Stomach (tissue), 9 donors: ENCODE results near the gene AP5S1. TPM values are rescaled to one million over a fixed set of nuclear protein-coding genes. Genes with fewer than 3 reads are reported as not detected.

ENCODE experiments used
- DNase-seq, 2 donors: peaks; one replicate each; pipeline versions ENCODE4 v3.0.0 to v3.0.0-alpha.2; 2013 to 2019
- H3K27ac ChIP-seq, 5 donors: fragments of 200-600 bp in 4 of 5; sonication (generic) in 4 of 5; one replicate each; pipeline ENCODE4 v1.5.1; 2013 to 2019; ENCODE audit warnings: mild to moderate bottlenecking in 1 of 5, moderate library complexity in 1 of 5
- H3K27me3 ChIP-seq, 3 donors: fragments of 200-600 bp; sonication (generic); one replicate each; pipeline ENCODE4 v1.5.1; 2017 to 2019; ENCODE audit warnings: mixed run types in 1 of 3
- H3K36me3 ChIP-seq, 4 donors: fragments of 200-600 bp; sonication (generic); 1 replicate in 3 of 4; 2 replicates in 1 of 4; pipeline ENCODE4 v1.5.1; 2016 to 2019
- H3K4me1 ChIP-seq, 4 donors: fragments of 200-600 bp; sonication (generic); one replicate each; pipeline ENCODE4 v1.5.1; 2016 to 2019
- H3K4me3 ChIP-seq, 4 donors: fragments of 200-600 bp; sonication (generic) in 3 of 4; one replicate each; pipeline ENCODE4 v1.5.1; 2016 to 2019; ENCODE audit warnings: mild to moderate bottlenecking in 1 of 4
- H3K9me3 ChIP-seq, 4 donors: fragments of 200-600 bp; sonication (generic); one replicate each; pipeline ENCODE4 v1.5.1; 2016 to 2019
- CTCF ChIP-seq, 7 experiments: fragments of 450-650 bp in 4 of 7; fragments of 200-600 bp in 3 of 7; sonication (generic) in 3 of 7; IDR thresholded peaks; one replicate each; pipeline ENCODE4 v1.5.1; 2016 to 2019; ENCODE audit warnings: antibody characterized with exemption in 7 of 7, control low read depth in 2 of 7, mild to moderate bottlenecking in 1 of 7
- EP300 ChIP-seq: sonication (generic); formaldehyde crosslinking; IDR thresholded peaks from one replicate; pipeline ENCODE4 v1.6.1; 2017; ENCODE audit warnings: antibody characterized with exemption
- POLR2A ChIP-seq, 4 donors: fragments of 450-650 bp; IDR thresholded peaks; one replicate each; pipeline ENCODE4 v1.6.1; 2016; ENCODE audit warnings: antibody characterized with exemption in 4 of 4, control low read depth in 2 of 4, mild to moderate bottlenecking in 1 of 4, moderate library complexity in 1 of 4
- POLR2AphosphoS5 ChIP-seq, 3 donors: sonication (generic); formaldehyde crosslinking; IDR thresholded peaks; one replicate each; pipeline ENCODE4 v1.6.1; 2016; ENCODE audit warnings: antibody characterized with exemption in 3 of 3
- WGBS, 5 donors: extraction: QIAGEN DNeasy Blood & Tissue Kit in 3 of 5; methylation state at CpG; one replicate each; pipeline versions ENCODE4 v1.1.5 to v1.1.7; 2013 to 2018; 5-methylcytosine and 5-hydroxymethylcytosine counted together
- intact Hi-C: fragments of 100-400 bp; cut with DNase I; formaldehyde crosslinking; loops from one replicate; pipeline ENCODE4 v1.15.1; 2023; ENCODE audit warnings: low total_unique reads
- polyA plus RNA-seq, 3 donors: library from polyadenylated mRNA; stranded (reverse); fragments of 200-250 nt; gene quantifications; one replicate each; pipeline ENCODE4 v1.2.3, GENCODE V29; 2013
- total RNA-seq, 5 donors: library from RNA; depleted of rRNA; stranded (reverse); fragments of >200 nt; gene quantifications; one replicate each; pipeline versions ENCODE4 v1.1.0 to v1.2.3, GENCODE V29; 2014 to 2016
- donor health status: healthy with polysubstance abuse.
- donor health status: Bipolar disorder and iron deficiency.
- donor health status: healthy.

Gene AP5S1
- total and polyA plus RNA-seq, 8 donors = 1.8 to 14.8 (median 6.7) TPM

- WGBS, 5 donors = 3 to 4% (median 4%) methylated on average over 18 to 20 of the region's 20 CpGs
- TF ChIP-seq EP300 = peak; percentile 93
- TF ChIP-seq CTCF (IDR thresholded peaks at IDR 0.05) = no peak
- TF ChIP-seq POLR2AphosphoS5 (IDR thresholded peaks at IDR 0.05) = peak; percentile 97 to 99 (median 99)
- TF ChIP-seq POLR2A (IDR thresholded peaks at IDR 0.05) = peak in 2 of 4 donors; percentile 23 to 77
- Histone ChIP-seq H3K4me3 (peak overlapping the region; percentile 27 to 34 (median 30)), H3K36me3 (no peaks in the 10 kb centered on the region), H3K27me3 (no peaks in the 10 kb centered on the region), H3K9me3 (no peaks in the 10 kb centered on the region), H3K4me1 (peaks cover 61 to 81% (median 73%) of the 10 kb centered on the region in 4 donors), H3K27ac (peak overlapping the region; percentile 87 to 99 (median 92))
- peak; percentile 99 for DNase-seq
- intact Hi-C loops = no loop called here
These were observed 8.7 kb upstream of the AP5S1 start for GRCh38 chr20:3811467-3812258.

GRCh38 chr20:3812259-3812681 lies 8.1 kb upstream of the AP5S1 start:
- Histone ChIP-seq H3K36me3 (no peaks in the 10 kb centered on the region), H3K27me3 (no peaks in the 10 kb centered on the region), H3K4me1 (peaks cover 55 to 75% (median 67%) of the 10 kb centered on the region in 4 donors), H3K9me3 (no peaks in the 10 kb centered on the region), H3K4me3 (no peak overlapping the region), H3K27ac (peak overlapping the region; percentile 87 to 99 (median 92))
- DNase-seq = no peak
- WGBS, 5 donors = 87 to 94% (median 93%) methylated on average over 9 of the region's 9 CpGs
- TF ChIP-seq POLR2A (IDR thresholded peaks at IDR 0.05) (no peak), POLR2AphosphoS5 (IDR thresholded peaks at IDR 0.05) (no peak), CTCF (IDR thresholded peaks at IDR 0.05) (no peak), EP300 (no peak)
- intact Hi-C loops = no loop called here

- peak; percentile 39 to 41 for DNase-seq
- H3K9me3 ChIP-seq = no peaks in the 10 kb centered on the region
- H3K27ac ChIP-seq = peak overlapping the region; percentile 87 to 99 (median 92)
- no peak for TF ChIP-seq POLR2A (IDR thresholded peaks at IDR 0.05)
- TF ChIP-seq EP300 = no peak
- TF ChIP-seq POLR2AphosphoS5 (IDR thresholded peaks at IDR 0.05) = peak in 1 of 3 donors; percentile 21
- TF ChIP-seq CTCF (IDR thresholded peaks at IDR 0.05) = no peak
- H3K27me3 ChIP-seq = no peaks in the 10 kb centered on the region
- intact Hi-C loops = no loop called here
- H3K4me3 ChIP-seq = no peak overlapping the region
- H3K4me1 ChIP-seq = peaks cover 49 to 71% (median 61%) of the 10 kb centered on the region in 4 donors
- WGBS, 5 donors = 34 to 52% (median 39%) methylated on average over 8 of the region's 8 CpGs
- H3K36me3 ChIP-seq = no peaks in the 10 kb centered on the region
These were observed 7.1 kb upstream of the AP5S1 start for GRCh38 chr20:3812975-3813847.

- H3K27ac ChIP-seq = peak overlapping the region; percentile 73 to 99 (median 88)
- no peaks in the 10 kb centered on the region for H3K36me3 ChIP-seq
- H3K4me1 ChIP-seq = peaks cover 52 to 71% (median 63%) of the 10 kb centered on the region in 4 donors
- H3K4me3 ChIP-seq = no peak overlapping the region
- no peaks in the 10 kb centered on the region for H3K9me3 ChIP-seq
- TF ChIP-seq POLR2AphosphoS5 (IDR thresholded peaks at IDR 0.05) (no peak), CTCF (IDR thresholded peaks at IDR 0.05) (no peak), EP300 (no peak), POLR2A (IDR thresholded peaks at IDR 0.05) (no peak)
- WGBS, 5 donors = 55 to 66% (median 62%) methylated on average over 12 of the region's 12 CpGs
- intact Hi-C loops = no loop called here
- H3K27me3 ChIP-seq = no peaks in the 10 kb centered on the region
- no peak for DNase-seq
These were observed 6.3 kb upstream of the AP5S1 start for GRCh38 chr20:3813848-3814581.
